ENCODE data around the gene BRPF3. TPM values are rescaled to one million over a fixed set of nuclear protein-coding genes. Genes with fewer than 3 reads are reported as not detected.

The BRPF3 gene
- total RNA-seq, 1 donor from 2014 or later: 37.6 TPM

DNA sequence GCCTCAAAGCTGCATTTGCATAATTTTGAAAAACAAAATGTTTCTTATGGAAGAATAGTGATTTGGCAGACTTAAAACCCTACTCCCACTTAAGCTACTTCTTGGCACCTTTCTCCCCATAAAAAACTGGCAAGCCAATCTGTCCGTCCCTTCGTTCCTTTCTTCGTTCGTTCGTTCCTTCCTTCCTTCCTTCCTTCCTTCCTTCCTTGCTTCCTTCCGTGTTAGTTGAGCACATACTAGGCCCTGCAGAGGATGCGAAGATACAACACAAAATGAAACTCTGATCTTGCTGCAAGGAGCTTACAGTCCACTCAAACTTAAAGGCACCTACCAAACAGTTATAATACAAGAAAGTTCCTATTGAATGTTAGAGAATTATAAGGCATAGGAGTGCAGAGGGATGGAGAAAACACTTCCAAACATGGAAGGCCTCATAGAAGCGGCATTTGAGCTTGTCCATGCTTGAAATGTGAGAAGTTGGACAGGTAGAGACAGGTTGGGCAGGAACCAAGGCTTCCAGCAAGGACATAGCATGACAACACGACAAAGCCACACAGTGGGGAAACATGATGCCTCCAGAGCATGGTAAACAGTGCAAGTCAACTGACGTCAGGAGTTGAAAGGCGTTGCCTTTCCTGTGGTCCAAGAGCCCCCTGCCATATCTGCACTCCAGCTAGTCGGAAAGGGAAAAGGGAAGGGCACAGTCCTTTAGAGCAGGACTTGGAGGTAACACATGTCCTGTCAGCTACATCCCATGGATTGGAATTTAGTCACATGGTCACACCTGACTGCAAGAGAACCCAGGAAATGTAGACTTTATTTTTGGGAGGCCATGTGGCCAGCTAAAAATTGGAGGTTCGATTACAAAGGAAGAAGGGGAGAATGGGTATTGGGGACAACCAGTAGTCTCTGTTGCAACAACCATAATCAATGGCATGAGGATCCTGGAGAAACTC lies 80.3 kb downstream of the BRPF3 start:
- Mint-ChIP-seq H3K4me3 (ENCODE audit: unreplicated experiment) (no peak overlapping the region), H3K9me3 (ENCODE audit: unreplicated experiment) (no peaks in the 10 kb centered on the region), H3K27me3 (ENCODE audit: unreplicated experiment) (peaks cover 5% of the 10 kb centered on the region), H3K36me3 (ENCODE audit: low read depth, unreplicated experiment) (no peaks in the 10 kb centered on the region), H3K4me1 (ENCODE audit: unreplicated experiment) (peaks cover 4% of the 10 kb centered on the region), H3K27ac (ENCODE audit: unreplicated experiment) (no peak overlapping the region)
- TF ChIP-seq, protein P1, sequence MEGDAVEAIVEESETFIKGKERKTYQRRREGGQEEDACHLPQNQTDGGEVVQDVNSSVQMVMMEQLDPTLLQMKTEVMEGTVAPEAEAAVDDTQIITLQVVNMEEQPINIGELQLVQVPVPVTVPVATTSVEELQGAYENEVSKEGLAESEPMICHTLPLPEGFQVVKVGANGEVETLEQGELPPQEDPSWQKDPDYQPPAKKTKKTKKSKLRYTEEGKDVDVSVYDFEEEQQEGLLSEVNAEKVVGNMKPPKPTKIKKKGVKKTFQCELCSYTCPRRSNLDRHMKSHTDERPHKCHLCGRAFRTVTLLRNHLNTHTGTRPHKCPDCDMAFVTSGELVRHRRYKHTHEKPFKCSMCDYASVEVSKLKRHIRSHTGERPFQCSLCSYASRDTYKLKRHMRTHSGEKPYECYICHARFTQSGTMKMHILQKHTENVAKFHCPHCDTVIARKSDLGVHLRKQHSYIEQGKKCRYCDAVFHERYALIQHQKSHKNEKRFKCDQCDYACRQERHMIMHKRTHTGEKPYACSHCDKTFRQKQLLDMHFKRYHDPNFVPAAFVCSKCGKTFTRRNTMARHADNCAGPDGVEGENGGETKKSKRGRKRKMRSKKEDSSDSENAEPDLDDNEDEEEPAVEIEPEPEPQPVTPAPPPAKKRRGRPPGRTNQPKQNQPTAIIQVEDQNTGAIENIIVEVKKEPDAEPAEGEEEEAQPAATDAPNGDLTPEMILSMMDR (IDR thresholded peaks at IDR 0.05; ENCODE audit: unreplicated experiment): no peak
- DNase-seq (ENCODE audit: low spot score): no peak

GRCh38 chr6:36277946-36278470 lies 81.5 kb downstream of the BRPF3 start:
- no peak overlapping the region for H3K4me3 Mint-ChIP-seq (ENCODE audit: unreplicated experiment)
- no peak overlapping the region for H3K27ac Mint-ChIP-seq (ENCODE audit: unreplicated experiment)
- no peaks in the 10 kb centered on the region for H3K4me1 Mint-ChIP-seq (ENCODE audit: unreplicated experiment)
- peaks cover 3% of the 10 kb centered on the region for H3K27me3 Mint-ChIP-seq (ENCODE audit: unreplicated experiment)
- TF ChIP-seq, protein P1 (IDR thresholded peaks at IDR 0.05; ENCODE audit: unreplicated experiment): no peak
- no peaks in the 10 kb centered on the region for H3K9me3 Mint-ChIP-seq (ENCODE audit: unreplicated experiment)
- H3K36me3 Mint-ChIP-seq (ENCODE audit: low read depth, unreplicated experiment): no peaks in the 10 kb centered on the region
- no peak for DNase-seq (ENCODE audit: low spot score)

DNA sequence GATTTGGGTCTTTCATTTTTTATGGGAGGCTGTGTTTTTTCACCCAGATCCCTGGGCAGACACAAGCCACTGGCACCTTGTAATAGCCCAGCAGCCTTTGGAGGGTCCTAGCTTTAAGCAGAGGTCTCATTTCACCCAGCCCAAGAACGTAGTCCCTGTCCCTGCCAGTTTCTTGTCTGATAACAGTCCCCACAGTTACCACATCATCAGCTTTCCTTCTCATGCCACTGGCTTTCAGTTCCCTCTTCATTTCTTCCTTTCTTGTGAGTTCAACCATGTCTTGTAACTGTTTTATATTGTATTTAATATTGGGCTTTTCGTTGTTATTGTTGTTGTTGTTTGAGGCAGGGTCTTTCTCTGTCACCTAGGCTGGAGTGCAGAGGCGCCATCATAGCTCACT lies 83.9 kb downstream of the BRPF3 start:
- TF ChIP-seq, protein P1 (IDR thresholded peaks at IDR 0.05; ENCODE audit: unreplicated experiment): no peak
- Mint-ChIP-seq H3K27me3 (ENCODE audit: unreplicated experiment) (peaks cover 5% of the 10 kb centered on the region), H3K4me3 (ENCODE audit: unreplicated experiment) (no peak overlapping the region), H3K27ac (ENCODE audit: unreplicated experiment) (no peak overlapping the region), H3K9me3 (ENCODE audit: unreplicated experiment) (no peaks in the 10 kb centered on the region), H3K36me3 (ENCODE audit: low read depth, unreplicated experiment) (no peaks in the 10 kb centered on the region), H3K4me1 (ENCODE audit: unreplicated experiment) (no peaks in the 10 kb centered on the region)
- no peak for DNase-seq (ENCODE audit: low spot score)

GRCh38 chr6:36280983-36281382 lies 84.4 kb downstream of the BRPF3 start:
- H3K27me3 Mint-ChIP-seq (ENCODE audit: unreplicated experiment): peaks cover 5% of the 10 kb centered on the region
- H3K27ac Mint-ChIP-seq (ENCODE audit: unreplicated experiment): no peak overlapping the region
- no peaks in the 10 kb centered on the region for H3K4me1 Mint-ChIP-seq (ENCODE audit: unreplicated experiment)
- no peak for DNase-seq (ENCODE audit: low spot score)
- H3K36me3 Mint-ChIP-seq (ENCODE audit: low read depth, unreplicated experiment): no peaks in the 10 kb centered on the region
- H3K4me3 Mint-ChIP-seq (ENCODE audit: unreplicated experiment): no peak overlapping the region
- no peaks in the 10 kb centered on the region for H3K9me3 Mint-ChIP-seq (ENCODE audit: unreplicated experiment)
- TF ChIP-seq, protein P1 (IDR thresholded peaks at IDR 0.05; ENCODE audit: unreplicated experiment): no peak

Other genes starting within 250 kb of the BRPF3 start
- gene SLC26A8, start 172.1 kb upstream of the BRPF3 start, total RNA-seq (ENCODE audit: unreplicated experiment): 0.97 TPM
- gene MAPK14, start 168.9 kb upstream of the BRPF3 start, total RNA-seq (ENCODE audit: unreplicated experiment): 73.2 TPM
- 6.6 TPM for gene MAPK13, start 66.2 kb upstream of the BRPF3 start, total RNA-seq (ENCODE audit: unreplicated experiment)
- not detected for gene PNPLA1, start 73.3 kb downstream of the BRPF3 start, total RNA-seq (ENCODE audit: unreplicated experiment)
- gene BNIP5, start 140.1 kb downstream of the BRPF3 start, total RNA-seq (ENCODE audit: unreplicated experiment): not detected
- gene ETV7, start 190.9 kb downstream of the BRPF3 start, total RNA-seq (ENCODE audit: unreplicated experiment): not detected
- not detected for gene PXT1, start 246.1 kb downstream of the BRPF3 start, total RNA-seq (ENCODE audit: unreplicated experiment)
- gene KCTD20, start 246.3 kb downstream of the BRPF3 start, total RNA-seq (ENCODE audit: unreplicated experiment): 43.0 TPM

Data from endothelial cell (in vitro differentiated cells).